Mucosa of gallbladder (tissue), 1 donor: ENCODE measurements around the gene RPS18. TPM values are rescaled to one million over a fixed set of nuclear protein-coding genes. Genes with fewer than 3 reads are reported as not detected.
A peak's percentile ranks its signal among the peaks of the same experiment; 100 is the strongest.
"Not testable (repeated sequence)": the region's sequence is repeated elsewhere in the genome, so short reads cannot be mapped to it uniquely, and the experiment has no call there.

ENCODE experiments used
- DNase-seq: peaks from one replicate; pipeline ENCODE4 v3.0.0-alpha.2; 2020; ENCODE audit warnings: low spot score
- total RNA-seq: library from RNA; stranded (reverse); gene quantifications from one replicate; pipeline ENCODE4 v1.2.1, GENCODE V29; 2021
- donor health status: DM: no; HTN: no; CAD: no.

RPS18 gene
- 1,438 TPM for total RNA-seq

DNA sequence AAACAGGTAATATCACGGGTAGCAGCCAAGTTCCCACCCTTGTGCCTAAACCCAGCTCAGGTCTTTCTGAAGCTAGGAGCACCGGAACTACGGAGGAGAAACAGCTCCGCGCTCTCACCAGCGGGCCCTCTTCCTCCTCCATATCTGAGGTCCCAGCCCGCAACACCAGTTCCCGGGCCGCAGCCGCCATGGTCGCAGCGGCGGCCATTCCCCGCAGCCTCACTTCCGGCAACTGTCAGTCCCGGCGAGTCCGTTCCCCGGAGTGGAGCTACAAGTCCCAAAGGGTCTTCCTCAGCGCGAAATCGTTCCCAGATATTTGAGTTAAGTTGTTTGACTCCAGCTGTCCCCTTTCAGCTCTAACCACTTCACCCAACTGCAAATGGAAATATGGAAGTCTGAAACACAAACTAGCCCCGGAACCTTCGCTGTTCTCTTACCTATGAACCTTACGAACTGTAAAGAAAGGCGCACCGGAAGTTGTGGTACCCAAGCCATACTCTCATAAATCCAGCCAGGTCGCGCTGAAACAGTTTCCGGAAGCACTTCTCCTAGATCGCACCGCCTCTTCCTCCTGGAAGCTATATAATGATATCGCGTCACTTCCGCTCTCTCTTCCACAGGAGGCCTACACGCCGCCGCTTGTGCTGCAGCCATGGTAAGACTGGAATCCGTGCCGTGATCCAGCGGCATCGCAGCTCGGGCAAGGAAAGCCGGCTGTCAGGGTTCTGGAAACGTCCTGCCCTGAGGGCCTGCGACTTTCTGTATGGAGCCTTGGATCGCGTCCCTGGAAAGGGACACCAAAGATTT, at the start of gene RPS18, which contains the start of gene VPS52:
Gene RPS18, plus strand, starts transcription at position 608 of the 807 bp plus-strand sequence. Its CDS starts 45 bp downstream, at position 653.
Gene VPS52, minus strand, starts transcription at position 409 of the 807 bp plus-strand sequence. Its CDS starts 201 bp downstream, at position 208.
- DNase-seq, result peak; percentile 98

- DNase-seq, result not testable (repeated sequence)
Measured at GRCh38 chr6:33226503-33227120, 45.3 kb upstream of the RPS18 start.

- no peak for DNase-seq
Measured at GRCh38 chr6:33235221-33235634, 36.6 kb upstream of the RPS18 start.

DNA sequence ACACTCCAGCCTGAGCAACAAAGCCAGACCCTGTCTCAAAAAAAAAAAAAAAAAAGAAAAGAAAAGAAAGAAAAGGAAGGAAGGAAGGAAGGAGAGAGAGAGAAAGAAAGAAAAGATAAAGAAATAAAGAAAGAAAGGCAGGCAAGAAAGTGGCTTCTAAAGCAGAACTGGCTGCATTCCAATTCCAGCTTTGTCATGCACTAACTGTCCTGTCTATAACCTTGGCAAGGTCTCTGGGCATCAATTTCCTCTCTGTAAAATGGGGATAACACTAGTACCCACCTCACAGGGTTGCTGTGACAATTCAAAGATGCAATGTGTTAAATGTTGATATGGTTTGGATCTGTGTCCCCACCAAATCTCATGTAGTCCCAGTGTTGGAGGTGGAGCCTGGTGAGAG, 35.5 kb upstream of the RPS18 start:
- no peak for DNase-seq

GRCh38 chr6:33236852-33237251, 35.0 kb upstream of the RPS18 start:
- DNase-seq, result no peak

- DNase-seq, result no peak
Measured at GRCh38 chr6:33237741-33238140, 34.1 kb upstream of the RPS18 start.

DNA sequence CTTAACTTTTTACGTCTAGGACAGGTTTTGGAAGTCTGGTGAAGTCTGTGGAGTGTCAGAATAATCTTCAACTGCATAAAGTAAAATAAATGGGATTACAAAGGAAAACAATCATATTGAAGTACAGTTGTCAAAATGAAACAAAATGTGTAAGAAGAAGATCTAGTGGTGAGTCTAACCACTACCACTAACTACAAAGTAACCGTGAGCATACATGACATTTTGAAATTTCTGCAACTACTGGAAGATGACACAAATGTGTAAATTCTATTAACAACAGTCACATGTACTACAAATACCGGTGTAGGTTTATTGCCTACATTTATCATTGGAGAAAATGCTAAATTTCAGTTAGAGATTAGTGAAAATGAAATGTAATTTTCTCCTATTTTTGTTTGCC, 29.9 kb upstream of the RPS18 start:
- DNase-seq, result no peak

- no peak for DNase-seq
Measured at GRCh38 chr6:33243476-33243875, 28.4 kb upstream of the RPS18 start.

GRCh38 chr6:33247977-33248642, 23.8 kb upstream of the RPS18 start:
- peak; percentile 92 for DNase-seq

GRCh38 chr6:33248643-33248931, 23.3 kb upstream of the RPS18 start:
- DNase-seq, result no peak

DNA sequence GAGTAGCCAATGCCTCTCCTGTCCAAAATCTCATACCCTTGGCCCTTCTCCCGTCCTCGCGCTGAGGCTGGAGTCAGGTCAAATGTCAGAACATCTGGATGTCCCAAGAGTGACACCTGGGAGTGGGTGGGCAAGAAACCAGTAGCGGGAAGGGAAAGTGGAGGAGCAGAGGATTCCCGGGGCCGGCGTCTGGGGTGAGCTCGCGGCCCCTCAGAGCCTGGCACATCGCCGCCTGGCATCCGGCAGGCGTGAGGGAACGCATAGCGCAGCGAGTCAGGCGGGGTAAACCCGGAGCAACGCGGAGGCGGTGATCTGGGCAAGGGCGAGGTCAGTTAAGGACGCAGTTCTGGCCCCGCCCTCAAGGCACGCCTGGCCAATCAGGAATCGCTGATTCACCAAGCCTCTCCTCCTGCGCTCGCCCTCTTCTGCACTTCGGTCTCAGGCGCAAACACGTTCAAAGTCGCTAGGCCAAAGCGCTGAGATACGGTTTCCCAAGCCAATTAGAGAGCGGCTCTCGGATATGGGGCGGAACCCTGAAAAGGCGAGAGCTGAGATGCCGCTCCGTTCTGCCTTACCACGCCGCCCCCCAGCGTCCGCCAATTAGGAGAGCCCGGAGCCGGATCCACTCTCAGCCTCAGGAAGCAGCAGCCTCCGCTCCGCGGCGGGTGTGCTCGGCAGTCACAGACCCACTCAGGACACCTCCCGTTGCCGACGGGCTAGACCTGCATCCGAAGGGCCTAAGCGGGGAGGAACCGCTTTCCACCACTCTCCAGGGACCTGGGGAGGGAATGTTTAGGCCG, 22.7 kb upstream of the RPS18 start:
- DNase-seq, result peak; percentile 98

DNA sequence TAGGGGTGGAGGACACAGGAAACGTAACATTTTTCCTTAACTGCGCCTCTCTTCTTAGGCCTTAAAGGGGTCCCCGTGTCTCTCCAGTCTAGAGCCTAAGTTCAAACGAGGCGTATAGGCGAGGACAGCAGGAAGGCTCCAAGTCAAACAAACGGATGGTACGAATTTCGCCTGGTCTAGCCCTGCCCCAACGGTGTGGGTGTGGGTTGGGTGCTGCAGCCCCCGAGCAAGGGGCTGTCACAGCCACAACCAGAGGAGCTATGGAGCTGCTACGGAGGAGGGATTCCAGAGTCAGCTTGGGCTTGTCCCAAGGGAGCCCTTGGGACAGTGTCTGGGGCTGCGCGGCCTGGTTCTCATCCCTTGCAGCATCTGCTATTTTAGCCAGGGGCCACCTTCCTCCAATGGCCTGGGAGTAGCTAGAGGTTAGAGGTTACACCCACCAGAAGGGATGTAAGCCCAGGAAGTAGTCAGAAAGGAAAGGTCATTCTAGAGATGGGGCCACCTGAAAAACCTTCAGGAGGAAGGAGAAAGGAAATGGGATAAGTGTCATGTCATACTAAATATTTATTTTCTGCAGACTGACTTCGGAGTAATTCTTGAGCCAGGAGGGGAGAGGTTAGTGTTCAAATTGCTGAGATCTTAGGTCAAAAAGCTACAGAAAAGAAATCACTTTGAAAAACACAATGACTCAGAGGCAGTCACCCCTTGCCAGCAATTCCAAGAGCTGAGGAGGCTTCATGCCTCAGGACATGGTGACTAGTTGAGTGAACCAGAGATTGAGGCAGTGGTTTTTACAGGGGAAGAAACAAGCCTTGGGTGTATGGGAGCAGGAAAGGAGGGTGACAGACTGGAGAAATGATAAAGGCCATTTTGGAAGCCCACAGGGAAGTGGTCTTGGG, 21.9 kb upstream of the RPS18 start:
- no peak for DNase-seq

DNA sequence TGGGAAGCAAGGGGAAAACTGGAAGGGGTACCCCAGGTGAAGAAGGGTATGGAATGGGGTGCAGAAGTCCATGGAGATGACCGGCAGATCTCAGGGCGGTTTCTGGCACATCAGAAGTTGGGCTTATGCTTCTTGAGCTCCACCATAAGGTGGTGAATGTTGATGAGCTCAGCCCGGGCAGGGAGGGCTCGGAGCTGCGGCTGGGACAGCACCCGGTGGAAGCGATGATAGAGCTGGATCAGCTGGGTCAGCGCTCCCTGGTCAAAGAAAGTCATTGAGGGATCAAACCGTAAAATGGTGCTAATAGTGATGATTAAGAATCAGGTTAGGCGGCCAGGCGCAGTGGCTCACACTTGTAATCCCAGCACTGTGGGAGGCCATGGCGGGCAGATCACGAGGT, 21.1 kb upstream of the RPS18 start:
- DNase-seq, result no peak

GRCh38 chr6:33251395-33252012, 20.4 kb upstream of the RPS18 start:
- DNase-seq, result no peak

- no peak for DNase-seq
Measured at GRCh38 chr6:33252759-33253158, 19.1 kb upstream of the RPS18 start.

DNA sequence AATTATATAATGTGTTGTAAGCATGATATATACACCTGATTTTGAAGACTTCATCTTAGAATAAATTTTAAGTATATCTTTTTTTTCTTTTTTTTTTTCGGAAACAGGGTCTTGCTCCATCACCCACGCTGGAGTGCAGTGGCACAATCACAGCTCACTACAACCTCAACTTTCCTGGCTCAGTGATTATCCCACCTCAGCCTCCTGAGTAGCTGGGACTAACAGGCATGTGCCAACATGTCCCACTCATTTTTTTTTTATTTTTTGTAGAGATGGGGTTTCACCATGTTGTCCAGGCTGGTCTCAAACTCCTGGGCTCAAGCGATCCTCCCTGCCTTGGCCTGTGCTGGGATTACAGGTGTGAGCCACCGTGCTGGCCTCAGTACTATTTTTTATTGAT, 17.3 kb upstream of the RPS18 start:
- DNase-seq, result no peak

DNA sequence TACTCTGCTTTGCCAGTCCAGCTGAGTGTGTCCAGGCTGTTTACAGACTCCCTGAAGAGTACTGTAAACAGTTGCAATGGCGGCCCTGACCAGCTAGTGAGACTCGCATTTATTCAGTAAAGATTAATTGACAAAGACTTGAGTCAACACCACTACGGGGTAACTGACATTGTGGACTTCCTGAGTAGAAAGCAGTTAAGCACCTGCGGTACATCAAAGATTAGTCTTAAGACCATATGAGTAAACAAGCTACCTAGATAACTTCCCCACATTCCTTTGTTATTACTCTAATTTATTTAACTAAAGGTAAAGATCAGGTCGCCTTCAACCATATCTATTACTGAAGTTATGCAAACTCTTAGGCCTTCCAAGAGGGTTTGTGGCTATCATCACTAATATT, 12.8 kb upstream of the RPS18 start:
- DNase-seq, result no peak

GRCh38 chr6:33262490-33262889, 9.4 kb upstream of the RPS18 start:
- not testable (repeated sequence) for DNase-seq

DNA sequence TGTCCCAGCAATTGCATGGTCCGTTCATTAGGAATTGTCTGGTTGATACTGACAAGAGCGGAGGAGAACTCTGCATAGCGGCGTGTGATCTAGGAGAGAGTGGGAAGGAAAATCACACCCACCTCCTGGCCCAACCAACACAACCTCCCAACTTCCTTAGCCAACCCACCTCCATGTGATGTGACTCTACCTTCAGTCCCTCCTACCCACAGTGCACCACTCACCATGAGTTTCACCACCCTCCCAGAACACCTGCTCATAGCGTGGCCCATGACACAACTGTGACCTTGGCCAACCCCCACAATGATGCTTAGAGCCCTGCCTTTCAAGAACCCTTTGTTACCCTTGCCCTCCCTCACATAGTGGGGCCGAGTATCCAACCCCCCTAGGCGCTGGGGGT, 7.9 kb upstream of the RPS18 start:
- DNase-seq, result no peak

- no peak for DNase-seq
Measured at GRCh38 chr6:33271117-33271467, 783 bp upstream of the RPS18 start.
